Keratinocyte (primary cell): Measurements from ENCODE around the gene PPCS.

Experiments
- EZH2 ChIP-seq: IDR thresholded peaks from one replicate; pipeline ENCODE4 v1.6.1; 2012; ENCODE audit warnings: inconsistent platforms, mild to moderate bottlenecking, low read length, moderate library complexity
- TF ChIP-seq, protein P1 (sequence below), 3 experiments: IDR thresholded peaks in 1 of 3; conservative IDR thresholded peaks in 1 of 3; optimal IDR thresholded peaks in 1 of 3; 2 replicates in 2 of 3; 3 replicates in 1 of 3; pipeline versions ENCODE3 to v1.5.1; 2011; ENCODE audit warnings: low read length in 3 of 3, mild to moderate bottlenecking in 3 of 3, moderate library complexity in 2 of 3, control low read depth in 1 of 3, inconsistent platforms in 1 of 3; ENCODE audit not compliant: insufficient read depth in 2 of 3; ENCODE audit errors: extremely low read depth in 1 of 3

DNA sequence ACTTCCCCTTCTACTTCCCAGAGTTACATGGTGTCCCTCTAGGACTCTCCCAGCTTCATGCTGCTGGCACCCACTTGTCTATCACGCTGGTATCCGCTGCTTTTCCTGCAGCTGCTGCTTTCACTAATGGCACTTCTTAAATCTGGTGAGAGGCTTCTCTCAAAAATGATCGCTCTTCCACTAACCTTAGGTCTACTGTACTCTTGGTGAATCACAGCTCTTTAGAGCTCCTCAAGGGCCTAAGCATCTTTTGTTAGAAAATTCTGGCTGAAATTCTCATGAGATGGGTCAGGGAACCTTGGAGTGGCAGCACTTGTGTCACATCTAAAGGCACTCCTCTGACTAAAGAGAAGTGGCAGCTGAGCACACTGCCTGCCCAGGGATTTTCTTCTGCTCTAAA lies 32.7 kb upstream of the PPCS start:
- TF ChIP-seq, protein P1, sequence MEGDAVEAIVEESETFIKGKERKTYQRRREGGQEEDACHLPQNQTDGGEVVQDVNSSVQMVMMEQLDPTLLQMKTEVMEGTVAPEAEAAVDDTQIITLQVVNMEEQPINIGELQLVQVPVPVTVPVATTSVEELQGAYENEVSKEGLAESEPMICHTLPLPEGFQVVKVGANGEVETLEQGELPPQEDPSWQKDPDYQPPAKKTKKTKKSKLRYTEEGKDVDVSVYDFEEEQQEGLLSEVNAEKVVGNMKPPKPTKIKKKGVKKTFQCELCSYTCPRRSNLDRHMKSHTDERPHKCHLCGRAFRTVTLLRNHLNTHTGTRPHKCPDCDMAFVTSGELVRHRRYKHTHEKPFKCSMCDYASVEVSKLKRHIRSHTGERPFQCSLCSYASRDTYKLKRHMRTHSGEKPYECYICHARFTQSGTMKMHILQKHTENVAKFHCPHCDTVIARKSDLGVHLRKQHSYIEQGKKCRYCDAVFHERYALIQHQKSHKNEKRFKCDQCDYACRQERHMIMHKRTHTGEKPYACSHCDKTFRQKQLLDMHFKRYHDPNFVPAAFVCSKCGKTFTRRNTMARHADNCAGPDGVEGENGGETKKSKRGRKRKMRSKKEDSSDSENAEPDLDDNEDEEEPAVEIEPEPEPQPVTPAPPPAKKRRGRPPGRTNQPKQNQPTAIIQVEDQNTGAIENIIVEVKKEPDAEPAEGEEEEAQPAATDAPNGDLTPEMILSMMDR (optimal IDR thresholded peaks at IDR 0.05 in 1 of 3, IDR thresholded peaks at IDR 0.05 in 1 of 3, conservative IDR thresholded peaks at IDR 0.05 in 1 of 3; ENCODE audit: extremely low read depth in 1 of 3, insufficient read depth in 2 of 3, low read length in 3 of 3) = no peak
- TF ChIP-seq EZH2 = no peak
